ENCODE measurements around the gene SMU1.

- TF ChIP-seq RARB (CRISPR knock-in tag; IDR thresholded peaks at IDR 0.05): no peak
- TF ChIP-seq ZFP3 (CRISPR knock-in tag; IDR thresholded peaks at IDR 0.05): no peak
- TF ChIP-seq, protein P1, sequence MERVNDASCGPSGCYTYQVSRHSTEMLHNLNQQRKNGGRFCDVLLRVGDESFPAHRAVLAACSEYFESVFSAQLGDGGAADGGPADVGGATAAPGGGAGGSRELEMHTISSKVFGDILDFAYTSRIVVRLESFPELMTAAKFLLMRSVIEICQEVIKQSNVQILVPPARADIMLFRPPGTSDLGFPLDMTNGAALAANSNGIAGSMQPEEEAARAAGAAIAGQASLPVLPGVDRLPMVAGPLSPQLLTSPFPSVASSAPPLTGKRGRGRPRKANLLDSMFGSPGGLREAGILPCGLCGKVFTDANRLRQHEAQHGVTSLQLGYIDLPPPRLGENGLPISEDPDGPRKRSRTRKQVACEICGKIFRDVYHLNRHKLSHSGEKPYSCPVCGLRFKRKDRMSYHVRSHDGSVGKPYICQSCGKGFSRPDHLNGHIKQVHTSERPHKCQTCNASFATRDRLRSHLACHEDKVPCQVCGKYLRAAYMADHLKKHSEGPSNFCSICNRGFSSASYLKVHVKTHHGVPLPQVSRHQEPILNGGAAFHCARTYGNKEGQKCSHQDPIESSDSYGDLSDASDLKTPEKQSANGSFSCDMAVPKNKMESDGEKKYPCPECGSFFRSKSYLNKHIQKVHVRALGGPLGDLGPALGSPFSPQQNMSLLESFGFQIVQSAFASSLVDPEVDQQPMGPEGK (CRISPR knock-in tag; IDR thresholded peaks at IDR 0.05; ENCODE audit: borderline replicate concordance): no peak
- no peak for TF ChIP-seq ZNF8 (CRISPR knock-in tag; IDR thresholded peaks at IDR 0.05)
- TF ChIP-seq ZFP30 (CRISPR knock-in tag; IDR thresholded peaks at IDR 0.05): no peak
These were observed 44.1 kb upstream of the SMU1 start for GRCh38 chr9:33120620-33121019.
